ENCODE results near the gene TMEM200A. TPM values are rescaled to one million over a fixed set of nuclear protein-coding genes. Genes with fewer than 3 reads are reported as not detected.

Gene TMEM200A
- total and polyA plus RNA-seq, 2 of the 8 experiments (the other 6 are each of a cell fraction or from before 2014, with no cell fraction given) = 6.2 to 13.9 TPM

DNA sequence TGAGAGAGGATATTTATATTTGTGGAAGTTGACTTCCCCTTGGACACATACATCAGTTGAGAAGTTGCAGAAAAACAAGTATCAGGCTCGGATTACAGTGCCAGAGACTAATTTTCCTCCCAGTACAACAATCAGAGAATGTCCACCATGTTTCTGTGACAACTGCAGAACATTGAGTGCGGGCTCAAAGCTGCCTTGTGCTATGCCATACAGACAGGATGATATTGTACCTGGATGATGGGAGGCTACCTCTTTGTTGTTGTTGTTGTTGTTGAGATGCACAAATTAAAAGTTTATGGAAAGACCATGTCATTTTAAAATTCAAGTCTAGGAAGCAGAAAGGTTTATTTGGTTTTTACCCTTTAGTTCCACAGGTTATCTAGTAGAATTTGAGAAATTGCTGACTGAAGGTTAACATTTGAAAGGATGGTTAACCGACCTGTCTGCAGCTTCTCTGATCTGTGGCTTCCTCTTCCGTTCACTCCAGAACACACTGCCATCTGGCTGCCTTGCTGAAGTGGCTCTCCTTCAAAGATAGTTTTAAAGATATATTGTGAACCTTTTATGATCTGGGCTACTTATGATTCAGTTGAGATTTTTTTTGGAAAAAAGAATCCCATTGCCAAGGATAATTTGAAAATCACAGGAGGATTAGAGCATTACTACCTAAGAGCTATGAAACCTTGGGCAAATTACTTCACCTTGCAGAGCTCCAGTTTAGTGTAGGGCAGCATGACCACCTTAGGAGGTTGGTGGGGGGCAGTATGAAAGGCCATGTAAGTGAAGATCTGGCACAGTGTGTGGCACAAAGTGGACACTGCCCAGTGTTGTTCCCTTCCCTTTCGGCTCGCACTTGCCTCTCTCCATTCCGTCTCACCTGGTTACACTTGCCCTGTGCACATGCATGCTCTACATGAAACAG lies 15.9 kb downstream of the TMEM200A start:
- no peak for FAIRE-seq
- H3K14ac ChIP-seq (ENCODE audit: insufficient read length) = no peak overlapping the region
- H3K4me1 ChIP-seq (replicated peaks in 1 of 4; ENCODE audit: control insufficient read depth in 3 of 4, insufficient read depth in 4 of 4, low read length in 3 of 4) = peaks cover 0 to 10% (median 0%) of the 10 kb centered on the region in 4 experiments; a peak in 1 of 7 replicates
- no peak overlapping the region for H3K23ac ChIP-seq (ENCODE audit: insufficient read length)
- CTCF ChIA-PET (ENCODE audit: partially characterized antibody) = interaction anchor here (0.6 to 1.7 kb wide), 8 partner anchors 8 to 393 kb away, joined by 3 to 4 read pairs (median 3); partner anchors contain the start of gene TMEM200A
- no peak overlapping the region for H3K4ac ChIP-seq (replicated peaks; ENCODE audit: insufficient read length, low read depth, low read length)
- H3K18ac ChIP-seq (ENCODE audit: extremely low read depth, low read length) = no peak overlapping the region
- H3K4me2 ChIP-seq (ENCODE audit: insufficient read depth in 1 of 2, low read depth in 2 of 2, low read length in 2 of 2) = no peak overlapping the region
- DNase-seq (ENCODE audit: low read depth in 1 of 2, low spot score in 2 of 2) = no peak
- no peaks in the 10 kb centered on the region for H3K9me3 ChIP-seq (ENCODE audit: insufficient read depth in 2 of 2, low read depth in 1 of 2, low read length in 1 of 2)
- H2BK120ac ChIP-seq (replicated peaks; ENCODE audit: low read depth, low read length) = no peak overlapping the region
- H4K8ac ChIP-seq (ENCODE audit: extremely low read depth, insufficient read depth, low read length) = no peak overlapping the region
- no peak for TF ChIP-seq RNF2 (IDR thresholded peaks at IDR 0.05; ENCODE audit: borderline replicate concordance, low read depth, low read length, missing control alignments, poor library complexity, severe bottlenecking)
- TF ChIP-seq SAP30 (IDR thresholded peaks at IDR 0.05; ENCODE audit: insufficient read depth, insufficient replicate concordance, low read length) = no peak
- TF ChIP-seq EGR1 (IDR thresholded peaks at IDR 0.05; ENCODE audit: borderline replicate concordance, low read depth, low read length) = no peak
- no peak for TF ChIP-seq KDM4A (IDR thresholded peaks at IDR 0.05; ENCODE audit: low read depth, low read length, severe bottlenecking)
- no peak for TF ChIP-seq KDM1A (IDR thresholded peaks at IDR 0.05; ENCODE audit: borderline replicate concordance, low read length)
- no peak for TF ChIP-seq SIX5 (IDR thresholded peaks at IDR 0.05; ENCODE audit: low read depth, low read length)
- H2AK5ac ChIP-seq (ENCODE audit: low read depth, low read length) = no peak overlapping the region
- POLR2A ChIA-PET (ENCODE audit: partially characterized antibody) = no interaction called here
- no peaks in the 10 kb centered on the region; a peak in 2 of 4 replicates for H3K79me2 ChIP-seq (ENCODE audit: control insufficient read depth in 1 of 2, insufficient read depth in 2 of 2, low read length in 2 of 2)
- H3K36me3 ChIP-seq (ENCODE audit: control insufficient read depth in 2 of 4, insufficient read depth in 4 of 4, low read length in 3 of 4) = no peaks in the 10 kb centered on the region; a peak in 2 of 8 replicates
- 86% methylated on average over 7 of the region's 7 CpGs; no CpG with 5 or more reads in 1 of the 2 experiments for WGBS, 2 experiments (ENCODE audit: extremely low coverage in 1 of 2, insufficient coverage in 1 of 2, insufficient read length in 1 of 2, insufficient replicate concordance in 2 of 2, low coverage in 1 of 2, low lambda C conversion rate in 2 of 2, missing lambda C conversion rate in 1 of 2)
- no peak overlapping the region for H4K5ac ChIP-seq (ENCODE audit: insufficient read length, low read depth, low read length)
- H3K23me2 ChIP-seq (ENCODE audit: low read depth, low read length) = no peaks in the 10 kb centered on the region
- H3K9ac ChIP-seq (replicated peaks in 1 of 4; ENCODE audit: extremely low read depth in 1 of 4, low read depth in 3 of 4, low read length in 3 of 4) = no peak overlapping the region
- no peak overlapping the region for H3K27ac ChIP-seq (ENCODE audit: low read depth, low read length)
- no peak overlapping the region for H2BK15ac ChIP-seq (ENCODE audit: low read length)
- no peak overlapping the region for H3K56ac ChIP-seq (replicated peaks; ENCODE audit: insufficient read length, low read depth, low read length)
- no peak overlapping the region; the same call in 1 of the 2 replicates for H2BK12ac ChIP-seq (ENCODE audit: low read depth, low read length)
- no peaks in the 10 kb centered on the region; the same call in 1 of the 2 replicates for H3K79me1 ChIP-seq (ENCODE audit: low read depth, low read length)
- no peak overlapping the region for H2AFZ ChIP-seq (ENCODE audit: low read length)
- H4K91ac ChIP-seq (replicated peaks; ENCODE audit: insufficient read length, low read length) = no peak overlapping the region
- no peak overlapping the region for H2BK20ac ChIP-seq (ENCODE audit: low read length)
- peaks cover 0 to 4% of the 10 kb centered on the region in 2 experiments for H4K20me1 ChIP-seq (replicated peaks in 1 of 2; ENCODE audit: control insufficient read depth in 1 of 2, insufficient read depth in 2 of 2, low read length in 2 of 2)
- no peak overlapping the region for H3K4me3 ChIP-seq (ENCODE audit: extremely low read depth in 1 of 4, insufficient read depth in 2 of 4, low read depth in 3 of 4, low read length in 4 of 4)
- no peaks in the 10 kb centered on the region for H3K27me3 ChIP-seq (replicated peaks in 1 of 4; ENCODE audit: control insufficient read depth in 3 of 4, extremely low read depth in 1 of 4, insufficient read depth in 3 of 4, low read length in 3 of 4)
- H2BK5ac ChIP-seq (ENCODE audit: low read depth, low read length) = no peak overlapping the region
